GM10248 (cell line): ENCODE data around the gene MINDY1.
A peak's percentile ranks its signal among the peaks of the same experiment; 100 is the strongest.

Source experiments
- CTCF ChIA-PET: fragments of 300-600 bp; sonication (Branson Sonifier 250); formaldehyde crosslinking; extraction: SDS; loops from one replicate; lab custom pipeline; 2021; ENCODE audit warnings: antibody characterized with exemption; lab: Yijun Ruan, JAX
- POLR2A ChIA-PET: fragments of 350-650 bp; sonication (Branson Sonifier 250); formaldehyde crosslinking; extraction: SDS; loops from one replicate; lab custom pipeline; 2020; ENCODE audit warnings: antibody characterized with exemption; lab: Yijun Ruan, JAX
- DNase-seq: peaks from one replicate; pipeline ENCODE4 v3.0.0; 2012; ENCODE audit errors: extremely low spot score
- CTCF ChIP-seq: IDR thresholded peaks from 2 replicates; pipeline ENCODE4 v1.5.1; 2012; ENCODE audit warnings: mild to moderate bottlenecking, low read depth; ENCODE audit errors: extremely low read depth, missing control alignments, control extremely low read depth

MINDY1 gene

GRCh38 chr1:150979092-150980056, 27.3 kb downstream of the MINDY1 start:
- peak; percentile 100 for TF ChIP-seq CTCF
- CTCF ChIA-PET, result interaction anchor here (0.8 to 10.9 kb wide), 15 partner anchors 9 to 419 kb away, joined by 3 to 158 read pairs (median 5); partner anchors contain the start of genes GOLPH3L and MINDY1
- DNase-seq, result peak; percentile 90
- POLR2A ChIA-PET, result no interaction called here

GRCh38 chr1:150976879-150977694, 29.6 kb downstream of the MINDY1 start:
- no peak for DNase-seq
- POLR2A ChIA-PET, result no interaction called here
- CTCF ChIA-PET, result interaction anchor here (0.9 to 6.6 kb wide), 12 partner anchors 7 to 414 kb away, joined by 3 to 41 read pairs (median 5); partner anchors contain the start of genes MINDY1 and SETDB1

GRCh38 chr1:150976401-150976821, 30.3 kb downstream of the MINDY1 start:
- ChIA-PET POLR2A (interaction anchor here (0.7 kb wide), 1 partner anchor 405 kb away, joined by 4 read pairs; no protein-coding TSS in a partner anchor), CTCF (interaction anchor here (0.9 to 4.0 kb wide), 8 partner anchors 8 to 414 kb away, joined by 3 to 27 read pairs (median 5); partner anchors contain the start of genes MINDY1 and SETDB1)
- no peak for DNase-seq
- TF ChIP-seq CTCF, result no peak

More at GRCh38 chr1:150976879-150977694, 29.6 kb downstream of the MINDY1 start:
- TF ChIP-seq CTCF, result no peak

- ChIA-PET CTCF (interaction anchor here (0.7 to 4.0 kb wide), 5 partner anchors 17 to 414 kb away, joined by 3 to 27 read pairs (median 6); partner anchors contain the start of gene MINDY1), POLR2A (interaction anchor here (0.7 kb wide), 1 partner anchor 413 kb away, joined by 4 read pairs; no protein-coding TSS in a partner anchor)
- no peak for TF ChIP-seq CTCF
- peak; percentile 83 for DNase-seq
These were observed 31.9 kb downstream of the MINDY1 start, which contains the start of gene CERS2 for GRCh38 chr1:150974580-150975478. Gene CERS2 (minus strand): TSS chr1:150974835. CDS start chr1:150969090, 5,745 bp downstream.

- ChIA-PET POLR2A (interaction anchor here (0.5 to 0.6 kb wide), 2 partner anchors 226 to 442 kb away, joined by 3 to 5 read pairs; no protein-coding TSS in a partner anchor), CTCF (interaction anchor here (0.6 to 1.4 kb wide), 7 partner anchors 11 to 414 kb away, joined by 3 to 6 read pairs (median 4); partner anchors contain the start of genes MINDY1 and TNFAIP8L2)
- no peak for TF ChIP-seq CTCF
- peak; percentile 64 for DNase-seq
These were observed 32.7 kb downstream of the MINDY1 start for GRCh38 chr1:150973836-150974579.
